Subcutaneous adipose tissue (tissue), 4 donors: ENCODE results near the gene ZC3H12C. TPM values are rescaled to one million over a fixed set of nuclear protein-coding genes. Genes with fewer than 3 reads are reported as not detected.

Experiments
- total RNA-seq, 4 donors: library from RNA; depleted of rRNA; stranded (reverse); fragments of >200 nt; gene quantifications; one replicate each; pipeline ENCODE4 v1.1.0, GENCODE V29; 2016
- TF ChIP-seq, protein P1 (sequence below): fragments of 450-650 bp; IDR thresholded peaks from one replicate; pipeline ENCODE4 v1.5.1; 2016; ENCODE audit warnings: low read depth, mild to moderate bottlenecking, control low read depth, antibody characterized with exemption, moderate library complexity

Gene ZC3H12C
- total RNA-seq, 4 donors from 2014 or later = 14.7 to 22.2 (median 17.4) TPM

DNA sequence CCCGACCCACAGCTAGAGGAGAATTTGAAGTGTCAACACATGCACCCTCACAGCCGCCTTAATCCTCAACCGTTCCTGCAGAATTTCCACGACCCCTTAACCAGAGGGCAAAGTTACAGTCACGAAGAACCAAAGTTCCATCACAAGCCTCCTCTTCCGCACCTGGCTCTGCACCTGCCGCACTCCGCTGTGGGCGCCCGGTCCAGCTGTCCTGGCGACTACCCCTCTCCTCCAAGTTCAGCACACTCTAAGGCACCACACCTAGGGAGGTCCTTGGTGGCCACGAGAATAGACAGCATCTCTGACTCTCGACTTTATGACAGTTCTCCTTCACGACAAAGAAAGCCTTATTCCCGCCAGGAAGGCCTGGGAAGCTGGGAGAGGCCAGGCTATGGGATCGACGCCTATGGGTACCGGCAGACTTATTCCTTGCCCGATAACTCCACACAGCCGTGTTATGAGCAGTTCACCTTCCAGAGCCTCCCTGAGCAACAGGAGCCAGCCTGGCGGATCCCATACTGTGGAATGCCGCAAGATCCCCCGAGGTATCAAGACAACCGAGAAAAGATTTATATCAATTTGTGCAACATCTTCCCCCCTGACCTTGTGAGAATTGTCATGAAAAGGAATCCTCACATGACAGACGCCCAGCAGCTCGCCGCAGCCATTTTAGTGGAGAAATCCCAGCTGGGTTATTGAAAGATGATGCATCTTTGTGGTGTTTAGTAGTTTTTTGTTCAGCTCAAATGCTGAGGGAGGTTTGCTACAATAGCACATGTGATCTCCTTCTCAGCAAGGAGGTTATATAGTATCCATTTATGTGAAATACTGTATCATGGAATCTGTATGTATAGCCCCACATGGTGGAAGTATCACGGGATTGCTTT is 72.1 kb downstream of the ZC3H12C start:
- TF ChIP-seq, protein P1, sequence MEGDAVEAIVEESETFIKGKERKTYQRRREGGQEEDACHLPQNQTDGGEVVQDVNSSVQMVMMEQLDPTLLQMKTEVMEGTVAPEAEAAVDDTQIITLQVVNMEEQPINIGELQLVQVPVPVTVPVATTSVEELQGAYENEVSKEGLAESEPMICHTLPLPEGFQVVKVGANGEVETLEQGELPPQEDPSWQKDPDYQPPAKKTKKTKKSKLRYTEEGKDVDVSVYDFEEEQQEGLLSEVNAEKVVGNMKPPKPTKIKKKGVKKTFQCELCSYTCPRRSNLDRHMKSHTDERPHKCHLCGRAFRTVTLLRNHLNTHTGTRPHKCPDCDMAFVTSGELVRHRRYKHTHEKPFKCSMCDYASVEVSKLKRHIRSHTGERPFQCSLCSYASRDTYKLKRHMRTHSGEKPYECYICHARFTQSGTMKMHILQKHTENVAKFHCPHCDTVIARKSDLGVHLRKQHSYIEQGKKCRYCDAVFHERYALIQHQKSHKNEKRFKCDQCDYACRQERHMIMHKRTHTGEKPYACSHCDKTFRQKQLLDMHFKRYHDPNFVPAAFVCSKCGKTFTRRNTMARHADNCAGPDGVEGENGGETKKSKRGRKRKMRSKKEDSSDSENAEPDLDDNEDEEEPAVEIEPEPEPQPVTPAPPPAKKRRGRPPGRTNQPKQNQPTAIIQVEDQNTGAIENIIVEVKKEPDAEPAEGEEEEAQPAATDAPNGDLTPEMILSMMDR = no peak

DNA sequence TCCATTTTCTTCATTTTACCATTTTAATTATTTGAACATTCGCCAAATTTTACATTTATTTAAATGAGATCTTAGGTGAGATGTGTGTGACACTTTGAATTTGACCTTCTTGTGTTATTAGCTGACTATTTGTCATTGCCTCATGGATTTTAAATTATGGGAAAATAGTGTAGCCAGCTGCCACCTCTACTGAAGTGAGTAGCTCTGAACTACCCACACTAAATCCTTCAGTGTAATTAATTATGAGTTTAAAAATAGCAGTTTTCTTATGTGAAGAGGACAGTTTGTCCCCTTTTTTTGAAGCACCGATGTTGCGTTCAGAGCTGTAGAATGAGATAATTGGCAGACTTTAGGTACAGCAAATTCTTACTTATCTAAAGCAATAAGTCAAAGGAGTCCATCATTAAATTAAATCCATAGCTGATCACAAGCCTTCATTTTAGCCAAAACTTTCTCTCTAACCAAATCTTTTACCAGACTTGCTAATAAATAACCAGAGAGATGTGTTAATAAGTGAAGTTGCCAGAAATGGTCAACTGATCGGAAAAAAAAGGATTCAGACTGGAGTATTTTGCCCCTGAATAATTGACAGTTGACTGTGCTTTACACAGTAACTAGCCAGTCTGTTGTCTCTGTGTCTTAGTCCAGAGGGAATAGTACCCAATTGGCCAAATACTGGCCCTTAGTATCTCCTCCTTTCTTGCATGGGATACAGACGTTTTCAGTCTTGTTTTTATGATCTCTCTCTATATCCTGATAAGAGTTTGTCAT is 75.0 kb downstream of the ZC3H12C start:
- TF ChIP-seq, protein P1 = no peak

DNA sequence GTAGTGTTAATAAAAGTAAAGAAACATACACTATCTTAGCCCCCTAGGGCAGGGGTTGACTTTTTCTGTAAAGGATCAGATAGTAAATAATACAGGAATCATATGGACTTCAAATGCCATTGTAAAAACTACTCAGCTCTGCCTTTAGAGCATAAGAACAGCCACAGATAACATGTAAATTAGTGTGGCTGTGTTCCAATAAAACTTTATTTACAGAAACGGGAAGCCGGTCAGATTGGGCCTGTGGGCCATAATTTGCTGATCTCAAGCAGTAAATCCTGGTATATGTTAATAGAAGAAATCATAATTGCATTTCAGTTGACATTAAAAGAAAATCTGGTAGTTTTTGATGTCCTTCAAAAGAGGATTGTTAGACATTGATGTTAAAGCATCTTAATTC is 76.5 kb downstream of the ZC3H12C start:
- TF ChIP-seq, protein P1 = no peak

DNA sequence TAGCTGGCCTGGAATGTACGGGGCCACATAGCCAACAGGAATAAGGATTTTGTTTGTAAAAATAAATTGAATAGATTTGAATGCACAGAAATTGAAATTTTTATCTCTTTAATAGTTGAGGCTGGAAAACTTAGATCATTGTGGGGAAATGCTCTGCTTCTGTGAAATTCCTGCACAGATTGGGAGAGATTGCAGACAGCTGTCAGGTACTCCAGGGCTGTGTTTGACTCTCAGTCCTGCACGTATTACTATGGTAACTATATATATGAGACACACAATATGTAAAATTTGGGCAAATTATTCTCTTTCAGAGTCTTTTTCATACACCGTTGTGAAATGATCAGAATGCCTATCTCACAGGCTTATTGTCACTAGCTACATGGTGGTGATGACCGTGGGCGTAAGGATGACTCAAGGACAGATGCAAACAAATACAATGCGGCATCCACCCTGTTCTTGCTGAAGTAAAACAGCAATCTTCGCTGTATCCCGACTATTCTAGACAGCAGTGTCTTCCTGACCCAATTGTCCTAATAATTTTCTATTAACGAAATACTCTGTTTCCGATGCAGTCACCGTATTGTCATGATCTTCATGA is 79.4 kb downstream of the ZC3H12C start:
- TF ChIP-seq, protein P1 = no peak

DNA sequence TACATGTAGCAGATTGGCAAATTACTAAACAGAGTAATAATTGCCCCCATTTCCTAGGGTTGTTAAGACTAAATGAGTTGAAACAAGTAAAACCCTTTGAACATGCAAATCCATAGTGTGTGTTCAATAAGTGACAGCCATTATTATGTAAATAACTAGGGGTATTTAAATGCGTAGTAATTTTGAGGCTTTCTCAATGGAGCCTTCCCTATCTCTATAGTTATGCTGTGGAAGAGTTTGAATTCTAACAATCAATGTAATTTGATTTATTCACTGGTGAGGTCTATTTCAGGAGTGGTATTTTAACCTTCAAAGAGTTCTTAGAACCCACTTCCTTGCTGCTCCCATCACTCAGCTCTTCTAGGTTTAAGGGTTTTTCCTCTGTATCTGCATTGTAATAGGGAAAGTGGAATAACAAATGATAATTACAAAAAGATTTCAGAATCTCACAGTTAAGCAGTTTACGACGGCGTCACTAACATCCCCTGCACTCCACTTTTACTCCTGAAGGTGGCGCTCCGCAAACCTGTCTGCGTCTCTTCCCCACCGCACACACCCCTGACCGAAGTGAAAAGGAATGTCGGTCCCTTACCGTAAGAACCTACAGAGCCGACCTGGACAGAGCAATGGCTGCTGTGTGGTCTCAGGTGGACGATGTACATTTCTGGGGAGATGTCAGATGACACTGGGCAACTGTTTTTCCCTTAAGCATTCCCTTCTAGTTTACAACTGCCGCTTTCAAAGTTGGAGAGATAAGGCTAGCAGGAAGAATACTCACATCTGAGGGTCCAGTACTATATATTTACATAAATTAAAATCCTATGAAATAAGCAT is 80.8 kb downstream of the ZC3H12C start:
- TF ChIP-seq, protein P1 = no peak

DNA sequence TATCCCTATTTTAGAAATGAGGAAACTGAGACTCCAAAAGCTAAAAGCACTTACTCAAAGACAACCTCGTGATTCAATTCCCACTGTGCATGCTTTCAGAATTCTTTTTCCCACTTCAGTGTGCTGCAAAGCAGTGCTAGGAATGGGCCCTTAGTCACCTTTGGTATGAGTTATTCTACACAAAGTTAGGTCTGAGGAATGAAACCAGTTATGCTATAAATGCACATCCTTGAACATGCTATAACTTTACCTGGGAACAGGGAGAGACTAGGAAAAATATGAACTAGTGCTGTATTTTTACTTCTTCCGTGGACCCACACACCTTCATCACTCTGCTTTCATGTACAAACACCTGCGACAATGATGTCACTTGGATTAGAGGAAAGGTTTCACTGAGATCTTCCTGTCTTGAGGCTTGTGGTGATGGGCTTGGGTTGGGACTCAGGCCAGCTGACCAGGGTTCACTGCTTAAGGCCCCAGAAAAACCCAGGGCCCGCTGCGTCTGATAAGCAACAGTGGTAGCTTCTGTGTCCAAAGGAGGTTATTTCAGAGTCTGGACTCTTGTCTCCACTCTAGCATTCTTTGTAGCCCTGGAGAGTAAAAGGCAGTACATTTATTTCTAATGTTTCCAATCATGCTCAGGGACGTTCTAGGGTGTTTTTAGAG is 81.6 kb downstream of the ZC3H12C start:
- TF ChIP-seq, protein P1 = no peak
